NCI-H446 treated with DMSO at 0.1 percent for 48 hours (cell line): Measurements from ENCODE around the gene FMO2.
"Not testable (repeated sequence)": the region's sequence is repeated elsewhere in the genome, so short reads cannot be mapped to it uniquely, and the experiment has no call there.

Source experiments
- DNase-seq: peaks from one replicate; lab custom pipeline; 2025; lab: John Stamatoyannopoulos, UW

The FMO2 gene

DNA sequence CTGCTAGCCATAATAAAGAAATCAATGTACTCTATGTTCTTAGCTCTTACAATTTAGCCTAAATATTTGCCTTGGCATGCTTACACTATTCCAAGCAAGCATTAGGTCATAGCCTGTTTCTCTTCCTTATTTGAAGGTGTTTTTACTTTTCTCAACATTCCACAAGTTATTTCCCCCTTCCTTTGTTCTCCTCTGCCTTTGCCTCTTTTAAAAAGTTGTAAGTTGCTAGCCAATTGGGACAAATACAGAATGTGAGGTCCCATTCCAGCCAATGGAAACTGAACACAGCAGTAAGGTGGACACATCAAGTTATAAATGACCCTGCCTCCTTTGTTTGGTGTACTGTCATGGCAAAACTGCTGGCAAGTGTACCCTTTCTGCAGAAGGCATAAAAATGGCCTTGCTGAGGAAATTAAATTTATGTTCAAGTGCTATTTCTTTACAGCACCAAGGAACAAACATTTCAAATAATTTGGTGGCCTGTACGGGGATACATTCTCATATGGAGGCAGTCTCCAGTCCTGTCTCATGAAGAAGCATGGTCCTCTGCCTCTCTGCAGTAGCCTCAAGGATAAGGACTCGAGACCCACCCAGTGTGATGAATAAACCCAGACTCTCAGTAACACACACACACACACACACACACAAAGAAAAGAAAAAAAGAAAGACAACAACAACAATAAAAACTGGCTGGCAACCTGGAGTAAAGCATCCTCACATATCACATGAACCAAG lies 34.4 kb downstream of the FMO2 start:
- no peak for DNase-seq

- DNase-seq, result no peak
These were observed 35.0 kb downstream of the FMO2 start for GRCh38 chr1:171220081-171220420.

DNA sequence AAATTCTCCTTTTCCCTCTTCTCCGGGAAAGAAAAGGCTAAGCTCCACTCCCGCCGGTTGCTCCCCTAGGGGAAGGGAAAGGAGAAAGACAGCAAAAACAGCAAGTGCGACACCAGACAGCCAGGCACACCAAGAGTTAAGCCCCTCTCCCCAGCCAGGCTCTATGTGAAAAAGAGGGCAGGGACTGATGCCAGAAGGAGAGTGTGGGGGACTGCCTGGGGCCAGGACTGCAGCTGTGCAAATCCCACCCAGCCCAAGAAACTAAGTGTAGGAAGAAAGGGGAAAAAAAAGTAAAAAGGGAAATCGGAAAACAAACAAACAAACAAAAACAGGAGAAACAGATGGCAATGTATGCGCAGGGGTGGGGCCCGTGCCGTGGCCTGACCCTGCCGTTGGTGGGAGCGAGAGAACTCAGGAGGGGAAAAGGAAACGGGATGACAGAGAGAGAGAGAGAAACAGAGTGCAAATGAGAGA lies 35.5 kb downstream of the FMO2 start:
- DNase-seq, result no peak

GRCh38 chr1:171221665-171222591 lies 36.8 kb downstream of the FMO2 start:
- DNase-seq, result no peak

DNA sequence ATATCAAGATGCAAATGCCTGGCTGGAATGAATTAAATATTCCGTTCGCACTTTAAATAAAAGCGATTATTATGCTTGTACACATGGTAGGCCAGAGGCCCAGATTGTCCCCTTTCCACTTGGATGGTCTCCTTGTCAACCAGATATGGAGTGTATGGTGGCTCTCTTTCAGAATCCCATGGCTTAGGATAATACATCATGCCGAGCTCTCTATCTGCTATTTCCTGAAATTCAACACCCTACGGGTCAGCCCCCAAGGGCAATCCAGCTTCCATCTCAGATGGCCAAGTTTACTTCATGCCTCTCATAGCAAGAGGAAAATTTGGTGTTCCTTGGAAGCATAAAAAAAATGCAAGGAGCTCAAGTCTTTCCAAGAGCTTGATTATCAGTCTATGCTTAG lies 37.8 kb downstream of the FMO2 start:
- no peak for DNase-seq

GRCh38 chr1:171224257-171224656 lies 39.2 kb downstream of the FMO2 start:
- DNase-seq, result not testable (repeated sequence)

DNA sequence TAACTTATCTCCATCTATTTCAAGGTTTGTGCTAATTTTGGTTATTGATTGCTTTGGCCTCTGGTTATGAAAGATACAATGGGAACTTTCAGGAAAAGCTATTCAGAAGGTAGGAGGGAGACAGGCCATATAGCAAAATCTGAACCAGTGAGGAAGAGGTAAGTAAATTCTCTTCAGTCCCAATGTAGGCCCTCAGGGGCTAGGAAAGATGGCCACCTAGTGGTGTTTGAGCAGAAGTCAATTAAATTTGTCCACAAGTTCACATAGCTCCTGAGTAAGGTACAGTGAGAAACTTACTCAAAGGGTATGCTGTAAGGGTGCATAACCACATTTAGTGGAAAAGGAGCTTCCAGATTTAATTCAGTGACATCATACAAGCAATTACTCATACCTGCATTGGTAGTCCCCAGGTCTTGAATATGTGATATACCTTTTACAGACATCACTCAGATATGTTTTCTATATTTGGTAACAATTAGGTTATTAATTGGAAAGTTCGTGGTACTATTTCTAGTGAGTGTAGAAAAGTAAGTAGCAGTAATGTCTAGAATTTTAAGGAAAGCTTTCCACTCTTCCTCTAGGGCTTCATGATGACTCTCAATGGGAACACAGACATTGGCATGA lies 41.8 kb downstream of the FMO2 start:
- peak; percentile 42 for DNase-seq

DNA sequence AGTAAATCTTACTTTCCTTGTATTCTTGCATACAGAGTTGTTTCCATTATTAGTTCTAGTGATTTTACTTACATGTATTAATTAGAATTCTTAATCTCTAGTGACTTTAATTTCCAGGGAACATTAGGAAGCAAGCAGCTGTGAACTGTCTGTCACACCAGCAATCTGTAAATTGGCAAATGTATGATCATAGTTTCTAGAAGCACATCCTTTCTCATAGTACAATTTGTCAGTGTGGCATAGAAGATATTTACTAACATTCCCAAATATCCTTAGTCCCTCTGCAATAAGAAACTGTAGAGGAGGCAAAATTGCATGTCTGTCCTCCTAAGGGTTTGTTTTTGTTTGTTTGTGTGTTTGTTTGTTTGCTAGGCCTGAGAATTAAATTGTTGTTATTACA lies 46.2 kb downstream of the FMO2 start:
- no peak for DNase-seq

GRCh38 chr1:171233183-171233582 lies 48.1 kb downstream of the FMO2 start:
- DNase-seq, result no peak

- DNase-seq, result not testable (repeated sequence)
These were observed 51.1 kb downstream of the FMO2 start for GRCh38 chr1:171236231-171236630.

DNA sequence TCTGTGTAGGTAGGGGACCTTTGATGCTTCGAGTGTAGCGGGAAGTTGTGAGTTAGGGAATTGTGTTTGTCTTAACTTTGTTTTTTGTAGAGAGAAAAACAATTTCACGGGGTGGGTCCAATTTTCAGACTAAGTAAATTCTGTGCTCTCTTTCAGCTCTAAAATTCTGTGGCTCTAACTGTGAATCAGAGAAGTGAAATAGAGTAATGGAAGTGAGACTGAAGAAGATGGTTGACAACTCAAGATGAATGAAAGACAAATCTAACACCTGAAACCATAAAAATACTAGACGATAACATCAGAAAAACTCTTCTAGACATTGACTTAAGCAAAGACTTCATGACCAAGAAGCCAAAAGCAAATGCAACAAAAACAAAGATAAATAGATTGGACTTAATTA lies 58.8 kb downstream of the FMO2 start:
- no peak for DNase-seq

DNA sequence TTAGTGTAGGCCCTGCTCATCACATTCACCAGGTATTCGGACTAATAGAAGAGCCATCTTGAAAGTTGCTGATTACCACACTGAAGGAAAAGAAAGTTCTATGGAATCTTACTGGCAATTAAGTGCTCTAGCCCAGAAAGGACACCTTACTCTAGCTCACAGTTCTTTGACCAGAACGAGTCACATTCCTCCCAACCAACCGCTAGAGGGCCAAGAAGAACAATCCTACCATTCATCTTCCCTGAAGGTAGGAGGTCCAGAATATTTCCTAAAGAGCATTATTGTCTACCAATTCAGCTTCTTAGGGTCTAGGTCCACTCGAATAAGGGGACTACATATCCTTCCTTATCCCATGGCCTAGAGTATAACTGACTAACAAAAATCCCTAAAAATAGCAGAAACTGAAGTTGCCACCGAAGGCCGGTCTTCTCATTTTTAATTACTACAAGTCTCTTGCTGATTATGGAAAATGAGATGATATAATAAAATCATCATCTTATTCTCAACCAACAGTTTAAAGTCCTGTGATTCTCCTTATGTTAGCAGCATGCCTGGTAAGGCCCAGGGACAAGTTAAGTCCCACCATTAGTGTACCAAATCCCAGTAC lies 60.5 kb downstream of the FMO2 start:
- DNase-seq, result no peak

DNA sequence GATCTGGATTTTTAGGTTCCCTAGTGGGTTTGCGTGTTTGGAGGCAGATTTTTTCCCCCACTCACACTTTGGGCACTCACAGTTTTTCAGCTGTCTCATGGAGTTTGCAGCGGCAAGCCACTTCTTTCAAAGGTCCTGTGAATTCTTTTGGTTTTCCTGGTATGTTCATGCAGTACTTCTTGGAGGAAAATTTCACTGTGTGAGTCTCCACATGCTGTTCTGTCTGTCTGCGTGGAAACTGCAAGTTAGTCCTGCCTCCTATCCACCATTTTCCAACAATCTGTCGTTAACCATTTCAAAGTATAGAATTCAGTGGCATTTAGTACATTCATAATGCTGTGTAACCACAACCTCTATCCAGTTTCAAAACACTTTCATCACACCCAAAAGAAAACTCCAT lies 62.4 kb downstream of the FMO2 start:
- DNase-seq, result no peak

- no peak for DNase-seq
These were observed 63.2 kb downstream of the FMO2 start, which contains the start of gene FMO1 for GRCh38 chr1:171248302-171248701. Gene FMO1, plus strand, starts transcription at chr1:171248494. Its CDS starts 9,594 bp downstream, at chr1:171258088.

- DNase-seq, result no peak
These were observed 63.7 kb downstream of the FMO2 start for GRCh38 chr1:171248841-171249240.

- DNase-seq, result no peak
These were observed 65.2 kb downstream of the FMO2 start for GRCh38 chr1:171250263-171250662.

DNA sequence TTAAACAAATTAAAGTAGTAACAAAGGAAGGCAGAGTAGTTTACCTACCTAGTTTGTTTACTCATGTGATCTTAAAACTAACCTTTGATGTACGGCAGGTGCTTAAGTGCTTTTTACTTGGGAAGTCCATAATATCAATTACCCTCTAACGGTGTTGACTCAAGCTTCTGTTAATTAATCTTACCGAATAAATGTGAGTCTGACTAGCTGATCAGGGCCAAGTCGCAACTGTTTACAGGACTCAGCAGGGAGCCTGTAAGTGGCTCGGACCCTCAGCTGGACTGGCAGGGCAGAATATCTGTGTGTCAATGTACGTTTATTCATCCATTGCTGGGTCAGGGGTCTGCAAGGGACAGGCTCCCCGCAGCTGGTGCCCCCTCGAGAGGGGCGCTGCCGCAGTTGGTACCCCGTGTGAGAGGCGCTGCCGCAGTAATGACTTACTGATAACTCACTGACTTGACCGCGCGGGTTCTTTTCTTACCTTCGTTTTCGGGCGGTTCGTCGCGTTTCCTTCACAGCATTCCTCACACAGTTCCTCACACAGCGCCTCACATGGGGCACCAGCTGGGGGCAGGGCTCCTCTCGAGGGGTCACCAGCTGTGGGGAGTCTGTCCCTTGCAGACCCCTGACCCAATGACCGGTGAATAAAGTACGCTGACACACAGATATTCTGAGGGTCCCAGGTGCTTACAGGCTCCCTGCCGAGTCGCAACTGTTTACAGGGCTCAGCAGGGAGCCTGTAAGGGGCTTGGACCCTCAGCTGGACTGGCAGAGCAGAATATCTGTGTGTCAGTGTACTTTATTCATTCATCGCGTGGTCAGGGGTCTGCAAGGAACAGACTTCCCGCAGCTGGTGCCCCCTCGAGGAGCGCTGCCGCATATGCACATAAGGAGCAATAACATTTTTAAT lies 66.2 kb downstream of the FMO2 start:
- no peak for DNase-seq

DNA sequence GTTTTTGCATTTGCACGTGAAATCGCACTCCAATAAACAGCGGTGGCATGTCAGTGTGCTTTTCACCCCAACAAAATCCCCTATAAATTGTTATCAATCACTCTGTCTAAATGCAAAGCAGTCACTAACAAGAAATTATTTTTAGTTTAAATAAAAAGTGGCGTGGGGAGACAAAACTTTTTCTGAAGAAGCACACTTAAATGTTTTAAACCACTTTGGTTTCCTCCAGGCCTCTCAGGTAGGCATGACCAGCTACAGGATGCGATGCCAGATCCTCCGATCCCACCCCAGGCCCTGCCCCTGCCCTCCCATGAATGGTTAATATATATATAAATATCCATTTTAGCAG lies 66.8 kb downstream of the FMO2 start:
- DNase-seq, result no peak

DNA sequence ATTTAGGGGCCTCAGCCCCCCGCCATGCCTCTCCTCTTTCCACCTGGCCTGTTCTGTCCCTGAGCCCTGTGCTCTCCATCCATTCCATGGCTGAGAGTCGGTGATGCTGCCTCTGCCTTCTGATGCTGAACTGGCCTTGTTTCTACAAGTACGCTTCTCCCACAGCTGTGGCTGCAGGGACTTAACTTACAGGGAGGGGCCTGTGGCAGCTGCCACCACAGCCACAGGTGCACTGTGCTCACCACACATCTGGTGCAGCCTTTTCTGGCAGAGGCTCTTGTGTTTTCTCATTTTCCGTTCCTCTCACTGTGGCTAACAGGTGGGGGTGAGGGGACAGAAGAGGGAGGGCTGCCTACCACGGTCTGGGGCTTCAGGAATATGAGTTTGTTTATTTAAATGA lies 67.4 kb downstream of the FMO2 start:
- DNase-seq, result no peak

GRCh38 chr1:171254859-171255258 lies 69.8 kb downstream of the FMO2 start:
- no peak for DNase-seq

GRCh38 chr1:171256940-171257606 lies 72.0 kb downstream of the FMO2 start:
- DNase-seq, result no peak
